PC-9 (cell line): ENCODE measurements around the gene DLEC1. TPM values are rescaled to one million over a fixed set of nuclear protein-coding genes. Genes with fewer than 3 reads are reported as not detected.

Source experiments
- BruUV-seq: library from RNA; stranded (reverse); fragments of 400-500 nt; replicated peaks from 2 replicates; lab custom pipeline; 2021; lab: Mats Ljungman, UMichigan
- CTCF ChIA-PET: fragments of 300-600 bp; sonication (Branson Sonifier 250); formaldehyde crosslinking; loops from one replicate; lab custom pipeline; 2022; ENCODE audit warnings: antibody characterized with exemption; lab: Charles Lee
- POLR2A ChIA-PET: fragments of 300-600 bp; sonication (Branson Sonifier 250); formaldehyde crosslinking; loops from one replicate; lab custom pipeline; 2022; ENCODE audit warnings: antibody characterized with exemption; ENCODE audit not compliant: unreplicated experiment; lab: Charles Lee
- DNase-seq, 2 experiments: peaks; one replicate each; pipeline versions ENCODE4 v3.0.0 to v3.0.0-alpha.2; 2015 to 2022; ENCODE audit warnings: mixed read lengths in 1 of 2
- H2AFZ ChIP-seq: fragments of 200-600 bp; sonication (generic); 2 replicates; pipeline ENCODE4 v1.8.1; 2017; ENCODE audit warnings: antibody characterized with exemption
- H3F3A ChIP-seq: fragments of 200-600 bp; sonication (generic); 2 replicates; pipeline ENCODE4 v1.8.1; 2017; ENCODE audit warnings: antibody characterized with exemption, mild to moderate bottlenecking, low read depth; ENCODE audit not compliant: insufficient read depth
- H3K27ac ChIP-seq: fragments of 200-600 bp; sonication (generic); 2 replicates; pipeline ENCODE4 v1.6.1; 2016; ENCODE audit warnings: mixed run types
- H3K27me3 ChIP-seq: fragments of 200-600 bp; sonication (generic); 2 replicates; pipeline ENCODE4 v1.6.1; 2016; ENCODE audit warnings: low read depth, mixed run types; ENCODE audit not compliant: insufficient read depth
- H3K36me3 ChIP-seq: fragments of 200-600 bp; sonication (generic); 2 replicates; pipeline ENCODE4 v1.6.1; 2016; ENCODE audit warnings: low read depth, mixed run types
- H3K4me1 ChIP-seq: fragments of 200-600 bp; sonication (generic); replicated peaks from 2 replicates; pipeline ENCODE4 v1.6.1; 2016; ENCODE audit warnings: mixed run types; ENCODE audit not compliant: insufficient read depth
- H3K4me2 ChIP-seq: fragments of 200-600 bp; sonication (generic); 2 replicates; pipeline ENCODE4 v1.6.1; 2017; ENCODE audit warnings: mixed run types
- H3K4me3 ChIP-seq: fragments of 200-600 bp; sonication (generic); 2 replicates; pipeline ENCODE4 v1.6.1; 2016; ENCODE audit warnings: mixed run types
- H3K79me2 ChIP-seq: fragments of 200-600 bp; sonication (generic); 2 replicates; pipeline ENCODE4 v1.6.1; 2017; ENCODE audit warnings: low read depth, mixed run types
- H3K9me2 ChIP-seq: fragments of 200-600 bp; sonication (generic); 2 replicates; pipeline ENCODE4 v1.8.1; 2017; ENCODE audit warnings: mild to moderate bottlenecking; ENCODE audit not compliant: insufficient read depth
- H3K9me3 ChIP-seq: fragments of 200-600 bp; sonication (generic); 2 replicates; pipeline ENCODE4 v1.8.1; 2016; ENCODE audit warnings: low read depth; ENCODE audit not compliant: insufficient read depth
- H4K20me1 ChIP-seq: fragments of 200-600 bp; sonication (generic); 2 replicates; pipeline ENCODE4 v1.8.1; 2017; ENCODE audit not compliant: insufficient read depth
- EZH2 ChIP-seq: fragments of 200-600 bp; sonication (generic); IDR thresholded peaks from 2 replicates; pipeline ENCODE4 v1.8.0; 2017; ENCODE audit warnings: antibody characterized with exemption, low read depth
- intact Hi-C: fragments of 100-400 bp; cut with micrococcal nuclease; formaldehyde crosslinking; loops from one replicate; pipeline ENCODE4 v1.10.0; 2022; ENCODE audit not compliant: unreplicated experiment
- total RNA-seq: library from RNA; stranded (reverse); gene quantifications from 2 replicates; pipeline ENCODE4 v1.2.3, GENCODE V29; 2021
- TF ChIP-seq, protein P1 (sequence below): fragments of 200-600 bp; sonication (generic); conservative IDR thresholded peaks from 2 replicates; pipeline ENCODE4 v1.6.1; 2017; ENCODE audit warnings: mixed run types, antibody characterized with exemption, mild to moderate bottlenecking, moderate library complexity

The DLEC1 gene
- total RNA-seq, 1 experiment from 2014 or later: 0.35 TPM

DNA sequence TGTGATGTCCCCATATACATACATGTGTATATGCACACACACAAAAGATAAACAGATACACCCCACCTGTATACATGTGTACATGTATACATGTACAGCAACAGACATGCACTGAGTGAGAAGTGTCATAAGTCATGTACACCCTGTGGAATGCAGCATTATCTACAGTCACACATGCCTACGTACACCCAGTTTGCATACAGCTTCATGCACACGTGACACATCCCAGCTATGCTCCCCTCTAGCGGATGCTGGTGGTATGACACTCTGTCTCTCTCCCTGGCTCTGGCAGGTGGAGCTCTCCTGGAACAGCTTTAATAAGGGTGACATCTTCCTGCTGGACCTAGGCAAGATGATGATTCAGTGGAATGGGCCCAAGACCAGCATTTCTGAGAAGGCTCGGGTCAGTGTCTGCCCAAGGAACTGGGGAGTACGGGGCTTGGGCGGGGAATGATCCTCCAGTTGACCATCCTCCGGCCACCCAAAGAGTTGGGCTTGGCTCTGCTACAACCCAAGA lies 42.2 kb upstream of the DLEC1 start:
- peaks cover 28% of the 10 kb centered on the region; the same call in 1 of the 2 replicates for H3F3A ChIP-seq
- no TSS peak for BruUV-seq

DNA sequence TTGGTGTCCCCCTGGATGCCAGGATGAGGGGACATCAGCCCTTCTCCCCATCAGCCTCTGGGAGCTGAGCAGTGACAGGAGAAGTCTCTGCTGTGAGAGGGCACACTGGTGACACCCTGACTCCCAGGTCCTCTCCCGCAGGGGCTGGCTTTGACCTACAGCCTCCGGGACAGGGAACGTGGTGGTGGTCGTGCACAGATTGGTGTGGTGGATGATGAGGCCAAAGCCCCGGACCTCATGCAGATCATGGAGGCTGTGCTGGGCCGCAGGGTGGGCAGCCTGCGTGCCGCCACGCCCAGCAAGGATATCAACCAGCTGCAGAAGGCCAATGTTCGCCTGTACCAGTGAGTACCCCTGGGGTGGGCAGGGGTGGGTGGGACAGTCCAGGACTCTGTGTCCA lies 41.7 kb upstream of the DLEC1 start:
- no peak for TF ChIP-seq EZH2
- TF ChIP-seq, protein P1, sequence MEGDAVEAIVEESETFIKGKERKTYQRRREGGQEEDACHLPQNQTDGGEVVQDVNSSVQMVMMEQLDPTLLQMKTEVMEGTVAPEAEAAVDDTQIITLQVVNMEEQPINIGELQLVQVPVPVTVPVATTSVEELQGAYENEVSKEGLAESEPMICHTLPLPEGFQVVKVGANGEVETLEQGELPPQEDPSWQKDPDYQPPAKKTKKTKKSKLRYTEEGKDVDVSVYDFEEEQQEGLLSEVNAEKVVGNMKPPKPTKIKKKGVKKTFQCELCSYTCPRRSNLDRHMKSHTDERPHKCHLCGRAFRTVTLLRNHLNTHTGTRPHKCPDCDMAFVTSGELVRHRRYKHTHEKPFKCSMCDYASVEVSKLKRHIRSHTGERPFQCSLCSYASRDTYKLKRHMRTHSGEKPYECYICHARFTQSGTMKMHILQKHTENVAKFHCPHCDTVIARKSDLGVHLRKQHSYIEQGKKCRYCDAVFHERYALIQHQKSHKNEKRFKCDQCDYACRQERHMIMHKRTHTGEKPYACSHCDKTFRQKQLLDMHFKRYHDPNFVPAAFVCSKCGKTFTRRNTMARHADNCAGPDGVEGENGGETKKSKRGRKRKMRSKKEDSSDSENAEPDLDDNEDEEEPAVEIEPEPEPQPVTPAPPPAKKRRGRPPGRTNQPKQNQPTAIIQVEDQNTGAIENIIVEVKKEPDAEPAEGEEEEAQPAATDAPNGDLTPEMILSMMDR: no peak
- Histone ChIP-seq H3K27ac (no peak overlapping the region), H3F3A (peaks cover 25% of the 10 kb centered on the region; the same call in 1 of the 2 replicates), H3K36me3 (no peaks in the 10 kb centered on the region), H2AFZ (no peak overlapping the region), H3K4me3 (no peak overlapping the region), H3K27me3 (no peaks in the 10 kb centered on the region), H3K4me2 (no peak overlapping the region), H4K20me1 (no peaks in the 10 kb centered on the region), H3K9me3 (no peaks in the 10 kb centered on the region), H3K4me1 (peaks cover 25% of the 10 kb centered on the region), H3K79me2 (no peaks in the 10 kb centered on the region; the same call in 1 of the 2 replicates), H3K9me2 (no peaks in the 10 kb centered on the region)
- POLR2A ChIA-PET: interaction anchor here (0.5 to 0.6 kb wide), 3 partner anchors 144 to 462 kb away, joined by 3 to 6 read pairs (median 4); no protein-coding TSS in a partner anchor
- no peak for DNase-seq
- CTCF ChIA-PET: interaction anchor here (0.6 to 1.1 kb wide), 6 partner anchors 23 to 499 kb away, joined by 4 to 18 read pairs (median 6); partner anchors contain the start of genes ACAA1 and EXOG
- no TSS peak for BruUV-seq
- intact Hi-C loops: loop anchor here (1.0 to 2.0 kb wide), 2 partner anchors 23 to 142 kb away; no protein-coding TSS in a partner anchor

More for the DNA sequence above, 42.2 kb upstream of the DLEC1 start:
- H2AFZ ChIP-seq: no peak overlapping the region
- no peak overlapping the region for H3K4me3 ChIP-seq
- ChIA-PET CTCF (interaction anchor here (0.6 to 1.1 kb wide), 6 partner anchors 23 to 499 kb away, joined by 4 to 18 read pairs (median 6); partner anchors contain the start of genes ACAA1 and EXOG), POLR2A (interaction anchor here (0.5 to 0.6 kb wide), 4 partner anchors 24 to 462 kb away, joined by 3 to 6 read pairs (median 4); no protein-coding TSS in a partner anchor)
- DNase-seq: peak; percentile 70 to 72
- H3K4me1 ChIP-seq: peaks cover 30% of the 10 kb centered on the region
- H3K27me3 ChIP-seq: no peaks in the 10 kb centered on the region
- no peaks in the 10 kb centered on the region for H4K20me1 ChIP-seq
- no peak overlapping the region for H3K27ac ChIP-seq
- peaks cover 4% of the 10 kb centered on the region; the same call in 1 of the 2 replicates for H3K79me2 ChIP-seq
- intact Hi-C loops: loop anchor here (1.0 to 2.0 kb wide), 2 partner anchors 22 to 142 kb away; no protein-coding TSS in a partner anchor
- no peaks in the 10 kb centered on the region for H3K9me3 ChIP-seq
- no peak for TF ChIP-seq EZH2
- TF ChIP-seq, protein P1: peak; percentile 92
- no peak overlapping the region for H3K4me2 ChIP-seq
- no peaks in the 10 kb centered on the region for H3K36me3 ChIP-seq
- no peaks in the 10 kb centered on the region for H3K9me2 ChIP-seq

DNA sequence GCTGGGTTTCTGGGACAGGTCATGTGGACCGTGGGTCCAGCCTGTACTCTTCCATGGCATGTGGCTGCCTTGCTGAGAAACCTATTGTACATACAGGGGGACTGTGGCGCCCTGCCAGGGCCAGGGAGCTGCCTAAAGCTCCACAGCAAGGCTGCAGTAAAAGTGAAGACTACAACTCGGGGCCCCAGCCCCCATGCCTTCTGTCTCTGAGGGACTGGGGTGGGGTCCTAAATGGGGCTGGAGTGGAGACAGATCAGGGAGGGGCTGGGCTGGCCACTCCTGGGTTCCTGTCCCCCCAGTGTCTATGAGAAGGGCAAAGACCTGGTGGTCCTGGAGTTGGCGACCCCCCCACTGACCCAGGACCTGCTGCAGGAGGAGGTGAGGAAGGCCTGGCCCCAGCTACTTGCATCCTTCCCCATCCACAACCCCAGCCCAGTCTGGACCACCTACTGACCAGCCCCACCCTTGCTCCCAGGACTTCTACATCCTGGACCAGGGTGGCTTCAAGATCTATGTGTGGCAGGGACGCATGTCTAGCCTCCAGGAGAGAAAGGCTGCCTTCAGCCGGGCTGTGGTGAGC lies 41.1 kb upstream of the DLEC1 start:
- no TSS peak for BruUV-seq
- Histone ChIP-seq H3K9me2 (no peaks in the 10 kb centered on the region), H3K4me2 (no peak overlapping the region), H3K36me3 (no peaks in the 10 kb centered on the region), H3K27ac (no peak overlapping the region), H3K4me3 (no peak overlapping the region), H4K20me1 (no peaks in the 10 kb centered on the region), H2AFZ (no peak overlapping the region), H3K79me2 (no peaks in the 10 kb centered on the region), H3K4me1 (peaks cover 21% of the 10 kb centered on the region), H3K27me3 (no peaks in the 10 kb centered on the region), H3K9me3 (no peaks in the 10 kb centered on the region), H3F3A (peaks cover 20% of the 10 kb centered on the region; the same call in 1 of the 2 replicates)
- no peak for DNase-seq
- POLR2A ChIA-PET: no interaction called here
- TF ChIP-seq, protein P1: no peak
- no peak for TF ChIP-seq EZH2
- intact Hi-C loops: loop anchor here (1.0 to 2.0 kb wide), 2 partner anchors 23 to 143 kb away; no protein-coding TSS in a partner anchor
- CTCF ChIA-PET: no interaction called here
